ENCODE data around the gene ABCA4.

Gene ABCA4

GRCh38 chr1:94126651-94127050, 5.7 kb upstream of the ABCA4 start:
- TF ChIP-seq CTCF (conservative IDR thresholded peaks at IDR 0.05; ENCODE audit: low read length) (no peak), EZH2phosphoT487 (IDR thresholded peaks at IDR 0.05; ENCODE audit: borderline replicate concordance) (no peak)
- H3K4me3 ChIP-seq (ENCODE audit: low read length, poor library complexity, severe bottlenecking): no peak overlapping the region

GRCh38 chr1:94125551-94126514, 4.9 kb upstream of the ABCA4 start:
- Histone ChIP-seq H3K36me3 (ENCODE audit: insufficient read depth, low read length) (no peaks in the 10 kb centered on the region), H3K9me3 (ENCODE audit: insufficient read depth, low read depth, low read length) (no peaks in the 10 kb centered on the region), H4K20me1 (ENCODE audit: insufficient read depth, low read length, poor library complexity, severe bottlenecking) (no peaks in the 10 kb centered on the region), H2AFZ (ENCODE audit: low read length) (no peak overlapping the region), H3K4me3 (ENCODE audit: low read length, poor library complexity, severe bottlenecking) (no peak overlapping the region), H3K9me2 (replicated peaks; ENCODE audit: low read depth, low read length) (no peaks in the 10 kb centered on the region), H3K4me2 (ENCODE audit: low read depth, low read length, poor library complexity, severe bottlenecking) (no peak overlapping the region), H3K4me1 (ENCODE audit: insufficient read depth, low read length, poor library complexity, severe bottlenecking) (peaks cover 6% of the 10 kb centered on the region), H3K27me3 (ENCODE audit: insufficient read depth, low read length, poor library complexity, severe bottlenecking) (no peaks in the 10 kb centered on the region), H3F3A (ENCODE audit: low read depth) (no peaks in the 10 kb centered on the region), H3K9ac (ENCODE audit: low read depth, low read length, poor library complexity, severe bottlenecking) (no peak overlapping the region), H3K79me2 (ENCODE audit: insufficient read depth, low read length) (no peaks in the 10 kb centered on the region)
- TF ChIP-seq CTCF (conservative IDR thresholded peaks at IDR 0.05; ENCODE audit: low read length) (no peak), EZH2phosphoT487 (IDR thresholded peaks at IDR 0.05; ENCODE audit: borderline replicate concordance) (no peak)

More at GRCh38 chr1:94126651-94127050, 5.7 kb upstream of the ABCA4 start:
- Histone ChIP-seq H3K9me2 (replicated peaks; ENCODE audit: low read depth, low read length) (no peaks in the 10 kb centered on the region), H3K36me3 (ENCODE audit: insufficient read depth, low read length) (no peaks in the 10 kb centered on the region), H3K9me3 (ENCODE audit: insufficient read depth, low read depth, low read length) (no peaks in the 10 kb centered on the region), H3K4me1 (ENCODE audit: insufficient read depth, low read length, poor library complexity, severe bottlenecking) (peaks cover 6% of the 10 kb centered on the region), H2AFZ (ENCODE audit: low read length) (no peak overlapping the region), H3K9ac (ENCODE audit: low read depth, low read length, poor library complexity, severe bottlenecking) (no peak overlapping the region), H3K27me3 (ENCODE audit: insufficient read depth, low read length, poor library complexity, severe bottlenecking) (no peaks in the 10 kb centered on the region), H3F3A (ENCODE audit: low read depth) (no peaks in the 10 kb centered on the region), H4K20me1 (ENCODE audit: insufficient read depth, low read length, poor library complexity, severe bottlenecking) (no peaks in the 10 kb centered on the region), H3K4me2 (ENCODE audit: low read depth, low read length, poor library complexity, severe bottlenecking) (no peak overlapping the region), H3K79me2 (ENCODE audit: insufficient read depth, low read length) (no peaks in the 10 kb centered on the region)

- H3K36me3 ChIP-seq (ENCODE audit: insufficient read depth, low read length): no peaks in the 10 kb centered on the region
- no peaks in the 10 kb centered on the region for H3K9me3 ChIP-seq (ENCODE audit: insufficient read depth, low read depth, low read length)
- no peak overlapping the region for H3K4me3 ChIP-seq (ENCODE audit: low read length, poor library complexity, severe bottlenecking)
- H3K27me3 ChIP-seq (ENCODE audit: insufficient read depth, low read length, poor library complexity, severe bottlenecking): no peaks in the 10 kb centered on the region
- H3K9me2 ChIP-seq (replicated peaks; ENCODE audit: low read depth, low read length): no peaks in the 10 kb centered on the region
- H3K4me1 ChIP-seq (ENCODE audit: insufficient read depth, low read length, poor library complexity, severe bottlenecking): peaks cover 6% of the 10 kb centered on the region
- TF ChIP-seq CTCF (conservative IDR thresholded peaks at IDR 0.05; ENCODE audit: low read length): no peak
- TF ChIP-seq EZH2phosphoT487 (IDR thresholded peaks at IDR 0.05; ENCODE audit: borderline replicate concordance): no peak
- H3K79me2 ChIP-seq (ENCODE audit: insufficient read depth, low read length): no peaks in the 10 kb centered on the region
- H2AFZ ChIP-seq (ENCODE audit: low read length): no peak overlapping the region
- no peaks in the 10 kb centered on the region for H3F3A ChIP-seq (ENCODE audit: low read depth)
- no peak overlapping the region for H3K9ac ChIP-seq (ENCODE audit: low read depth, low read length, poor library complexity, severe bottlenecking)
- no peak overlapping the region for H3K4me2 ChIP-seq (ENCODE audit: low read depth, low read length, poor library complexity, severe bottlenecking)
- H4K20me1 ChIP-seq (ENCODE audit: insufficient read depth, low read length, poor library complexity, severe bottlenecking): no peaks in the 10 kb centered on the region
Measured at GRCh38 chr1:94124538-94124937, 3.6 kb upstream of the ABCA4 start.

All from Loucy (cell line).